GM12875 (cell line): ENCODE data around the gene GABPB1.

ENCODE experiments used
- H3K4me3 ChIP-seq: one replicate; pipeline ENCODE4 v1.5.1; 2011; ENCODE audit warnings: low read depth, low read length, control low read depth
- TF ChIP-seq, protein P1 (sequence below): IDR thresholded peaks from 2 replicates; pipeline ENCODE4 v1.5.1; 2011; ENCODE audit warnings: low read depth, mild to moderate bottlenecking, control low read depth, inconsistent platforms, low read length, moderate library complexity, borderline replicate concordance; ENCODE audit not compliant: insufficient read depth

The GABPB1 gene

DNA sequence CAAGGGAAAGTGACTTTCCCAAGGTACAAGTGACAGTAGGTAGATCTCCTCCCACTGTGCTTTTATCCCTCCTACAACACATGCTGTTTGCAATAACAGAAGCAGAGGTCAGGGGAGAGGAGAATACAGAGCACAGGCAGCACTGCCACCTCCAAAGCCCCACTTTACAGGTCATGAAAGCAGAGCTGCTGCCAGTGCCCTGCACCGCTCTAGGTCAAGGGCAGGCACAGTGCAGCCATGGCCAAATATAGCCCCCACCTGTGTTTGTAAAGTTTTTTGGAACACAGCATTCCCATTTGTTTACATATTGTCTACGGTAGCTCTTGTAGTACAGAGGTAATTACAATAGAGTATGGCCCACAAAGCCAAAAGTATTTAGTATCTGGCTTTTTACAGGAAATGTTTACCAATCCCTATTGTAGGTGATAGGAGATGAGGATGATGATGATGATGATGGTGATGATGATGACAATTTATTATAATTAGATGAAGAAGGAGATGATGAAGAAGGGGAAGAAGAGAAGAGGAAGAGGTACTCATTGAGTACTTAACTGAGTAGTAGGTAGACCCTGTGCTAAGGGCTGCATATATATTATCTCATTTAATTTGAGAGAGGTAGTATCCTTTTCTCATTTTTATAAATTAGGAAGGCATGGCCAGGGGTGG, 109.9 kb downstream of the GABPB1 start:
- TF ChIP-seq, protein P1, sequence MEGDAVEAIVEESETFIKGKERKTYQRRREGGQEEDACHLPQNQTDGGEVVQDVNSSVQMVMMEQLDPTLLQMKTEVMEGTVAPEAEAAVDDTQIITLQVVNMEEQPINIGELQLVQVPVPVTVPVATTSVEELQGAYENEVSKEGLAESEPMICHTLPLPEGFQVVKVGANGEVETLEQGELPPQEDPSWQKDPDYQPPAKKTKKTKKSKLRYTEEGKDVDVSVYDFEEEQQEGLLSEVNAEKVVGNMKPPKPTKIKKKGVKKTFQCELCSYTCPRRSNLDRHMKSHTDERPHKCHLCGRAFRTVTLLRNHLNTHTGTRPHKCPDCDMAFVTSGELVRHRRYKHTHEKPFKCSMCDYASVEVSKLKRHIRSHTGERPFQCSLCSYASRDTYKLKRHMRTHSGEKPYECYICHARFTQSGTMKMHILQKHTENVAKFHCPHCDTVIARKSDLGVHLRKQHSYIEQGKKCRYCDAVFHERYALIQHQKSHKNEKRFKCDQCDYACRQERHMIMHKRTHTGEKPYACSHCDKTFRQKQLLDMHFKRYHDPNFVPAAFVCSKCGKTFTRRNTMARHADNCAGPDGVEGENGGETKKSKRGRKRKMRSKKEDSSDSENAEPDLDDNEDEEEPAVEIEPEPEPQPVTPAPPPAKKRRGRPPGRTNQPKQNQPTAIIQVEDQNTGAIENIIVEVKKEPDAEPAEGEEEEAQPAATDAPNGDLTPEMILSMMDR: no peak
- H3K4me3 ChIP-seq: no peak overlapping the region

GRCh38 chr15:50244153-50244552, 110.8 kb downstream of the GABPB1 start:
- H3K4me3 ChIP-seq: no peak overlapping the region
- TF ChIP-seq, protein P1: no peak

- TF ChIP-seq, protein P1: no peak
- no peak overlapping the region for H3K4me3 ChIP-seq
Measured at GRCh38 chr15:50241684-50242450, 113.1 kb downstream of the GABPB1 start.

GRCh38 chr15:50238255-50238654, 116.7 kb downstream of the GABPB1 start:
- no peak overlapping the region for H3K4me3 ChIP-seq
- TF ChIP-seq, protein P1: no peak

GRCh38 chr15:50236433-50236832, 118.6 kb downstream of the GABPB1 start:
- H3K4me3 ChIP-seq: no peak overlapping the region

GRCh38 chr15:50235794-50236193, 119.2 kb downstream of the GABPB1 start:
- TF ChIP-seq, protein P1: no peak
- H3K4me3 ChIP-seq: no peak overlapping the region

More at GRCh38 chr15:50236433-50236832, 118.6 kb downstream of the GABPB1 start:
- TF ChIP-seq, protein P1: no peak

GRCh38 chr15:50234764-50235163, 120.2 kb downstream of the GABPB1 start:
- TF ChIP-seq, protein P1: no peak
- no peak overlapping the region for H3K4me3 ChIP-seq
